MM.1S (cell line): ENCODE results near the gene CNEP1R1.

ENCODE experiments used
- EZH2 ChIP-seq: fragments of 300-600 bp; sonication (generic); optimal IDR thresholded peaks from 2 replicates; pipeline ENCODE3; 2017; ENCODE audit warnings: low read depth, mild to moderate bottlenecking, antibody characterized with exemption, low read length, mixed read lengths
- TF ChIP-seq, protein P1 (sequence below): fragments of 300-600 bp; sonication (generic); IDR thresholded peaks from 2 replicates; pipeline ENCODE4 v1.5.1; 2016; ENCODE audit warnings: antibody characterized with exemption, low read length, mixed read lengths

DNA sequence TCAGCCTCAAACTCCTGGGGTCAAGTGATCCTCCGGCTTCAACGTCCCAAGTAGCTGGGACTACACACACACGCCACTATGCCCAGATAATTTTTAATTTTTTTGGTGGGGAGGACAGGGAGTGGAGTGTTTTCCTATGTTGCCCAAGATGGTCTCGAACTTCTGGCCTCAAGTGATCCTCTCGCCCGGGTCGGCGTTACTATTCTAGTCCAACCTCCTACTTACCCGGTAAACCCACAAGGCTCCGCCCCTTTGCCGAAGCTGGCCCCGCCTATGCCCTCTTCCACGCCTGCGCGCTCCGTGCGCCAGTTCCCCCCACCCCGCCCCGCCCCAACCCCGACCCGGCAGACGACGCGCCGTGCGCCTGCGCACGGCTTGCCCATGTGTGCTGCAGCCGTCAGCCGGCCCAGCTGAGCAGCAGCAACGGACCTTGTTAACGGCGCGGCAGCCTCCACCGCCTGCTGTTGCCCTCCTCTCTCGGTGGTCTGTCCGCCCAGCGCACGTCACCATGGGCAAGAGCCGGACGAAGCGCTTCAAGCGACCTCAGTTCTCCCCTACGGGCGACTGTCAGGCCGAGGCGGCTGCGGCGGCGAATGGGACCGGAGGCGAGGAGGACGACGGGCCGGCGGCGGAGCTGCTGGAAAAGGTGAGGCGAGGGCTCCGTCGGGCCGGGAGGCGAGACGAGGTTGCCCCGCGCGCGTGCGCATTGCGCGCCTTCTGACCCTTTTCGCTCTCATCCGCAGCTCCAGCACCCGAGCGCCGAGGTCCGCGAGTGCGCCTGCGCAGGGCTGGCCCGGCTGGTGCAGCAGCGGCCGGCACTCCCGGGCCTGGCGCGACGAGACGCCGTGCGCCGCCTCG is 40.8 kb downstream of the CNEP1R1 start, which contains the start of gene HEATR3:
- TF ChIP-seq EZH2 = no peak
- TF ChIP-seq, protein P1, sequence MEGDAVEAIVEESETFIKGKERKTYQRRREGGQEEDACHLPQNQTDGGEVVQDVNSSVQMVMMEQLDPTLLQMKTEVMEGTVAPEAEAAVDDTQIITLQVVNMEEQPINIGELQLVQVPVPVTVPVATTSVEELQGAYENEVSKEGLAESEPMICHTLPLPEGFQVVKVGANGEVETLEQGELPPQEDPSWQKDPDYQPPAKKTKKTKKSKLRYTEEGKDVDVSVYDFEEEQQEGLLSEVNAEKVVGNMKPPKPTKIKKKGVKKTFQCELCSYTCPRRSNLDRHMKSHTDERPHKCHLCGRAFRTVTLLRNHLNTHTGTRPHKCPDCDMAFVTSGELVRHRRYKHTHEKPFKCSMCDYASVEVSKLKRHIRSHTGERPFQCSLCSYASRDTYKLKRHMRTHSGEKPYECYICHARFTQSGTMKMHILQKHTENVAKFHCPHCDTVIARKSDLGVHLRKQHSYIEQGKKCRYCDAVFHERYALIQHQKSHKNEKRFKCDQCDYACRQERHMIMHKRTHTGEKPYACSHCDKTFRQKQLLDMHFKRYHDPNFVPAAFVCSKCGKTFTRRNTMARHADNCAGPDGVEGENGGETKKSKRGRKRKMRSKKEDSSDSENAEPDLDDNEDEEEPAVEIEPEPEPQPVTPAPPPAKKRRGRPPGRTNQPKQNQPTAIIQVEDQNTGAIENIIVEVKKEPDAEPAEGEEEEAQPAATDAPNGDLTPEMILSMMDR = no peak
